A549 treated with AZD9567 at 1 μM for 4 hours (cell line): ENCODE data around the gene DIO3. TPM values are rescaled to one million over a fixed set of nuclear protein-coding genes. Genes with fewer than 3 reads are reported as not detected.

Source experiments
- total RNA-seq: library from RNA; stranded (reverse); fragments of 200-300 nt; extraction: Qiagen RNA extraction; gene quantifications from 5 replicates; pipeline ENCODE4 v1.2.3, GENCODE V29; 2022; ENCODE audit not compliant: insufficient read depth

DIO3 gene
- 0.05 to 0.12 TPM in 2 of 5 replicates, not detected in the others for total RNA-seq

DNA sequence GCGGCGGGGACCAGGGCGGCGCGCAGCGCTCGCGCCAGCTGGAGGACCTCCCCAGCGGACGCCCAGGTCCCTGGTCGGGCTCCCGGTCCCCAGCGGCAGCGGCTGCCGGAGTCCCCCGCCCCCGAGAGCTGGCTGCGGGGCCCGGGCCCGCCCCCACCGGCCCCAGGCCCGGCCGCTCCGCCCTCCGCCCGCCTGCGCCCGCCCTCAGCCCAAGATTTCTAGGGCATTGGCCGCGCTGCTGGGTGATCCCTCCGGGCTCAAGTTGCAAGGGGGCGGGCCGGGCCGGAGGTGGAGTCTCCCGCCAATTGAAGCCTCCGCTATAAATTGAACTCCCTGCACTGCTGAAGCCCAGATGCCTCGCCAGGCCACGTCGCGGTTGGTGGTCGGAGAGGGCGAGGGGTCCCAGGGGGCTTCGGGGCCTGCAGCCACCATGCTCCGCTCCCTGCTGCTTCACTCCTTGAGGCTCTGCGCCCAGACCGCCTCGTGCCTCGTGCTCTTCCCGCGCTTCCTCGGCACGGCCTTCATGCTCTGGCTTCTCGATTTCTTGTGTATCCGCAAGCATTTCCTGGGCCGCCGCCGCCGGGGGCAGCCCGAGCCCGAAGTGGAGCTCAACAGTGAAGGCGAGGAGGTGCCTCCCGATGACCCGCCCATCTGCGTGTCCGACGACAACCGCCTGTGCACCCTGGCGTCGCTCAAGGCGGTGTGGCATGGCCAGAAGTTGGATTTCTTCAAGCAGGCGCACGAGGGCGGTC is at the start of gene DIO3:
TSS of gene DIO3 (plus strand) at position 351 of the 752 bp plus-strand sequence.

Other genes starting within 250 kb of the DIO3 start
- 61.2 to 92.7 TPM (median 66.0 TPM) in 5 replicates for gene PPP2R5C, start 200.2 kb downstream of the DIO3 start, total RNA-seq